Stimulated activated naive CD8-positive, alpha-beta T cell treated with anti-CD3 and anti-CD28 coated beads, Interleukin-15, amount 100 ng/mL, for 72 hours (primary cell): ENCODE results near the gene SH2D3A.
"Not testable (repeated sequence)": the region's sequence is repeated elsewhere in the genome, so short reads cannot be mapped to it uniquely, and the experiment has no call there.

Experiments
- ATAC-seq: fragments of 150-1000 bp; cut with Tn5 transposase; 2 replicates; pipeline ENCODE4 v1.10.0; 2021; ENCODE audit warnings: mild to moderate bottlenecking, moderate library complexity
- DNase-seq, 2 donors: peaks; one replicate each; pipeline ENCODE4 v3.0.0; 2021 to 2022
- H3K27ac Mint-ChIP-seq, 2 donors: one replicate each; pipeline ENCODE4 v1.8.0; 2022; ENCODE audit warnings: mild to moderate bottlenecking in 2 of 2, mixed read lengths in 2 of 2, moderate library complexity in 2 of 2
- H3K27me3 Mint-ChIP-seq: one replicate; pipeline ENCODE4 v1.8.0; 2022; ENCODE audit warnings: mixed read lengths
- H3K4me1 Mint-ChIP-seq: one replicate; pipeline ENCODE4 v1.8.0; 2022; ENCODE audit warnings: mild to moderate bottlenecking, mixed read lengths
- H3K4me3 Mint-ChIP-seq, 2 donors: one replicate each; pipeline ENCODE4 v1.8.0; 2022; ENCODE audit warnings: mild to moderate bottlenecking in 2 of 2, mixed read lengths in 2 of 2, moderate library complexity in 1 of 2
- H3K9me3 Mint-ChIP-seq, 2 donors: one replicate each; pipeline ENCODE4 v1.8.0; 2022; ENCODE audit warnings: mixed read lengths in 2 of 2

The SH2D3A gene

GRCh38 chr19:6772866-6773322 is 5.7 kb upstream of the SH2D3A start:
- Mint-ChIP-seq H3K4me3 (peak overlapping the region; percentile 96 to 98), H3K9me3 (peaks cover 15 to 31% of the 10 kb centered on the region in 2 donors), H3K27ac (peak overlapping the region; percentile 92 to 95), H3K4me1 (peaks cover 62% of the 10 kb centered on the region), H3K27me3 (no peaks in the 10 kb centered on the region)
- DNase-seq (no peak), ATAC-seq (no peak)

- ATAC-seq (peak; percentile 72), DNase-seq (peak; percentile 80 to 86)
- H3K4me3 Mint-ChIP-seq = peak within 1 kb of the TSS; percentile 96 to 98
- H3K27ac Mint-ChIP-seq = peak within 1 kb of the TSS; percentile 94 to 95
- H3K4me1 Mint-ChIP-seq = peaks cover 58% of the 10 kb centered on the region
- peaks cover 15 to 30% of the 10 kb centered on the region in 2 donors for H3K9me3 Mint-ChIP-seq
- H3K27me3 Mint-ChIP-seq = no peaks in the 10 kb centered on the region
Measured at GRCh38 chr19:6772028-6772865, 5.0 kb upstream of the SH2D3A start, which contains the start of gene VAV1. TSS of gene VAV1 (plus strand) at chr19:6772708. CDS start at chr19:6772808, 100 bp downstream.

GRCh38 chr19:6771648-6772027 is 4.4 kb upstream of the SH2D3A start:
- ATAC-seq, H3K27me3 Mint-ChIP-seq, DNase-seq: not testable (repeated sequence)
- H3K27ac Mint-ChIP-seq = peak overlapping the region; percentile 83 to 94
- H3K9me3 Mint-ChIP-seq = peaks cover 10 to 23% of the 10 kb centered on the region in 2 donors
- H3K4me1 Mint-ChIP-seq = peaks cover 56% of the 10 kb centered on the region
- H3K4me3 Mint-ChIP-seq = peak overlapping the region; percentile 96 to 98

DNA sequence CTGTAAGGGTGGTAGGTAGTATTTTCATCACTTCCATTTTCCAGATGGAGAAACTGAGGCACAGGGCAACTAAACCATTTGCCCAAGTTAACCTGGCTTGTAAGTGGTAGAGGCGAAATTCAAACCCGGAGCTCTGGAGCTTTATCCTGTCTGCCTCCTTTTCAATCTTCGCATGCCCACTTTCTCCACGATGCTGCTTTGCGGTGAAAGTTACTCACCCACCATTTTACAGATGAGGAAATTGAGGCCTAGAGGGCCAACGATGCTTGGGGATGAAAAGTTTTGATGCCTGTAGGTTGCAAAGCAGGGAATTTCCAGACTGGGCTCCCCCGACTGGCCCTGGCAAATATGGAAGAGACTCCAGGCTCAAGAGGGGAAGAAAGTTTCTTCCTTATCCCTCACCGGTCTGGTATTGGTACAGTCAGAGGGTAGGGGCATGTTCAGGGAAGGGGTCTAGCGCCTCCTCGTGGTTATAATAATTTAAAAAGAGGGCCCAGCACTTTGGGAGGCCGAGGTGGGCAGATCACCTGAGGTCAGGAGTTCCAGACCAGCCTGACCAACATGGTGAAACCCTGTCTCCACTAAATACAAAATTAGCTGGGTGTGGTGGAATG is 1.9 kb upstream of the SH2D3A start:
- no peak for DNase-seq
- Mint-ChIP-seq H3K4me3 (peak overlapping the region in 1 of 2 donors; percentile 12), H3K27me3 (no peaks in the 10 kb centered on the region), H3K4me1 (peaks cover 48% of the 10 kb centered on the region), H3K27ac (no peak overlapping the region), H3K9me3 (peaks cover 0 to 6% of the 10 kb centered on the region in 2 donors)
- no peak for ATAC-seq

GRCh38 chr19:6768236-6768785 is 1.1 kb upstream of the SH2D3A start:
- no peak for DNase-seq
- Mint-ChIP-seq H3K27ac (peak overlapping the region; percentile 22 to 94), H3K9me3 (no peaks in the 10 kb centered on the region), H3K4me1 (peaks cover 41% of the 10 kb centered on the region), H3K27me3 (no peaks in the 10 kb centered on the region), H3K4me3 (peak overlapping the region; percentile 81 to 95)
- ATAC-seq = no peak

DNA sequence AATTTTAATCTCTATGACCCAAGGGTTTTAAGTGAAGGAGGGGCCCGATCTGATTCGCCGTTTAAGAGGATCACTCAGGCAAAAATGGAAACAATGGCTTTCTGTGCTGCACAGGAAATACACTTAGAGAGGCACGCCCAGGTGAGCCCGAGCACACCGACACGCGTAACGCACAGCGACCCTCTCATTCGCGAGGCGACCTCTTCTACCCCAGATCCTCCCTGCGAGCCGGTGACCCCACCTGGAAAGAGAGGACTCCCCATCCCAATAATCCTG is 216 bp downstream of the SH2D3A start:
- H3K9me3 Mint-ChIP-seq = no peaks in the 10 kb centered on the region
- peak overlapping the region; percentile 73 to 84 for H3K27ac Mint-ChIP-seq
- no peaks in the 10 kb centered on the region for H3K27me3 Mint-ChIP-seq
- DNase-seq (no peak), ATAC-seq (peak; percentile 54)
- H3K4me1 Mint-ChIP-seq = peaks cover 36% of the 10 kb centered on the region
- peak overlapping the region; percentile 81 to 95 for H3K4me3 Mint-ChIP-seq

DNA sequence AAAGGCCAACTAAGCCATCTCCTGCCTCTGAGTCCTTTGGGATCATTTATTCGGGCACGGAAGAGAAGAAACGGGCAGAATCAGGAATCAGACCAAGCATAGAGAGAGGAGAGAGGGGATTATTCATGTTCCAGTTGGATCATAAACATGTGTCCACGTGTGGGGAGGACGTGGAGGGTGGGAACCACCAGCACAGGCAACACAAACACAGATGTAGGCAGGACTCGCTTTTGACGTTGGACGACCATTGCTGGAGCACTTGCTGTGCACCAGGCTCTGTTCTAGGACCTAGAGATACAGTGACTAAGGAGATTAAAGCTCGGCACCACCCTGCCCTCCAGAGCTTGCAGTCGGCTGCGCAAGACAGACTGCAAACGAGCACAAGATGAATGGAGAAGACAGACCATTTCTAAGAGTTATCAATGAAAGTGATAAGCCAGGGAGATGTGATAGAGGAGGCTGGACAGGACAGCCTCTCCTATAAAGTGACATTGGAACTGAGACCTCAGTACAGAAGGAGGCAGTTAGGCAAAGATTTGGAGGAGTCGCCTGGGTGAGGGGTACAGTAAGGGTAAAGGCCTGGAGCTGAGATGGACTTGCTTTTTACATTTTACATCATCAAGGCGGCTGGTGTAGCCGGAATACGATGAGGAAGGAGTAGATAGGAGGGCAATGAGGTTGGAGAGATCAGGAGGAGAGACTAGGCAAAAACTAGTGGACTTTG is 716 bp downstream of the SH2D3A start:
- no peak for DNase-seq
- Mint-ChIP-seq H3K27me3 (no peaks in the 10 kb centered on the region), H3K27ac (peak overlapping the region; percentile 73 to 84), H3K9me3 (no peaks in the 10 kb centered on the region), H3K4me1 (peaks cover 31% of the 10 kb centered on the region), H3K4me3 (peak overlapping the region; percentile 81 to 95)
- no peak for ATAC-seq

DNA sequence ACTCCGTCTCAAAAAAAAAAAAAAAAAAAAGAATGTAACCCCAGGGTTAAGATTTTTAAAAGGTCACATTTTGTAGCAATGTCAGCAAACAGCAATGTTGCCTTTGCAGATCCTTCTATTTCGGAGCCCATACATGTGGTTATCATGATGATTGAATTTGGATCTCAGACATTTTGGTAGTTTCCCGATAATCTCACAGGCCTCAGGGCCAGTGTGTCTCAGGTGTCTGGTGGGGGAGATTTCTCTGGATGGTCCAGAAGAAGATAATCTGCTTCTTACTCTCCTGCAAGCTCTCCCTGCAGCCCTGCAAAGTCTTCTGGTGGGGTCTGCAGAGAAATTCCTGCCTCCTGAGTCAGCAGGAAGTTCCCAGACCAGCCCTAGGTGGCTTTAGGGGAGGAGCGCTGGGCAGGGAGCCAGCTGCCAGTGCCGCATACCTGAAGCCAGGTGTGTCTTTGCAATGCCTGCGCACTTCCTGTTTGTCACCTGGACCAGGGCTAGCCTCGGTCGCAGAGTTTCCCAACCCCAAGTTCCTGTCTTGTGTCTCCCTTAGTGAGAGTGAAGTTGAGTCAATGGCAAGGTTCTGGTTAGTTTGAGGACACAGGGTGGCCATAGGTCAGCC is 1.4 kb downstream of the SH2D3A start:
- DNase-seq = no peak
- ATAC-seq = no peak
- Mint-ChIP-seq H3K4me1 (peaks cover 28% of the 10 kb centered on the region), H3K27ac (peak overlapping the region; percentile 7 to 84), H3K4me3 (peak overlapping the region; percentile 81 to 95), H3K9me3 (no peaks in the 10 kb centered on the region), H3K27me3 (no peaks in the 10 kb centered on the region)

- not testable (repeated sequence) for H3K9me3 Mint-ChIP-seq, ATAC-seq, H3K4me3 Mint-ChIP-seq, DNase-seq, H3K27me3 Mint-ChIP-seq
- Mint-ChIP-seq H3K4me1 (peaks cover 28% of the 10 kb centered on the region), H3K27ac (peak overlapping the region; percentile 12 to 52)
Measured at GRCh38 chr19:6762253-6762797, 4.9 kb downstream of the SH2D3A start.

GRCh38 chr19:6761053-6761676 is 6.1 kb downstream of the SH2D3A start:
- DNase-seq = peak in 1 of 2 donors; percentile 35
- peaks cover 22% of the 10 kb centered on the region for H3K4me1 Mint-ChIP-seq

DNA sequence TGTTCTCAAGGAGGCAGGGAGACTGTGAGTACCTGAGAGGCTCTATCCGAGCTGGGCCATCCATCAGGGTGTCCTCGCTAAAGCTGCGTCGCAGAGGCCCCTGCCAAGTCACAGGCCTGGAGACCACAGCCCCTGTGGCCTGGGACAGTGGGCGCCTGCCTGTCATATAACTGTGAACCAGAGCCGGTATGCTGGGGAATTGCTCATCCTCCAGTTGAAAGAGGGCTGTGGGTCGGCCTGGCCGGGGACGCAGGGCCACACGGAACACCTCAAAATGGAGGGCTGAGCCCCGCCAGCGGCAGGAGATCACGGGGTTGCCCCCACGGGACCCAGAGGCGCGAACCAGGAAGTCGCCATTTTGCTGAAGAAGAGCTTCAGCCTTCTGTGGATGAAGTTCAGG is 6.6 kb downstream of the SH2D3A start:
- no peak for ATAC-seq
- Mint-ChIP-seq H3K9me3 (no peaks in the 10 kb centered on the region), H3K4me3 (no peak overlapping the region), H3K4me1 (peaks cover 16% of the 10 kb centered on the region), H3K27ac (no peak overlapping the region), H3K27me3 (no peaks in the 10 kb centered on the region)
- DNase-seq = no peak

More at GRCh38 chr19:6761053-6761676, 6.1 kb downstream of the SH2D3A start:
- H3K4me3 Mint-ChIP-seq = no peak overlapping the region
- ATAC-seq = peak; percentile 71
- no peaks in the 10 kb centered on the region for H3K27me3 Mint-ChIP-seq
- H3K27ac Mint-ChIP-seq = no peak overlapping the region
- H3K9me3 Mint-ChIP-seq = no peaks in the 10 kb centered on the region

DNA sequence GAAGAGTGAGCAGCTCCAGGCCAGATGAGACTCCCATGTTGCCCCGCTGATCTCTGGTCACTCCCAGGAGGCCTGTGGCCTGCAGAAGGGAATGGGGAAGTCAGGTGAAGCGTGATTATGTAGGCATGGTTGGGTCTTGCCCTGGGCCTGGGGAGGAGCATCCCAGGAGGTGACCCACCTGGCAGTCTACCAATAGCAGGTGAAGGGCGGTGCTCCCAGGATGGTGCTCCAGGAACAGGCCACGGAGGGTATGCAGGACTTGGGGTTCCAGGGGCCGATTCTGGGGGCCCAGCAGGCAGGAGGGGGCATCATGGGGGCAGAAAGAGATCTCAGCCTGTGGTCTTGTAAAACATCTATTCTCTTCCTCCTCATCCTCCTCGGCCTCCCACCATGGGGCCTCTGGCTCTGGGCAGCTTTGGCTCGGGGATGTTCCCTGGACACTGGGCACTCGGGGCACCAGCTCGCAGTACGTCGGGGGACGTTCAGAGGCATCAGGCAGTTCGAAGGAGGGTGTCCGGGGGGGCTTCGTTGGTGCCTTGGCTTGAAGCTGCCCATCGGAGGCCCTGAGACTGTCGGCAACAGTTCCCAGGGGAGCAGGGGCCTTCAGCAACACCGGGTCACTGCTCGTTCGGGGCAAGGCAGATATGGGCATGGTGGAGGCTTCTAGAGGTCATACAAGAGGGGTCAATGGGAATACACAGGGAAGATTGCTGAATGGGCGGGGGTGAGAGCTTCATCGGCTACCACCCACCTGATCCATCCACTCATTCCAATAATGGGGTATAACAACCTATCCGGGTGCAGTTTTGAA is 12.4 kb downstream of the SH2D3A start:
- Mint-ChIP-seq H3K4me1 (peaks cover 31% of the 10 kb centered on the region), H3K27me3 (no peaks in the 10 kb centered on the region), H3K9me3 (no peaks in the 10 kb centered on the region), H3K4me3 (no peak overlapping the region), H3K27ac (peak overlapping the region; percentile 22 to 45)
- no peak for ATAC-seq
- no peak for DNase-seq

GRCh38 chr19:6754136-6754535 is 13.1 kb downstream of the SH2D3A start:
- no peaks in the 10 kb centered on the region for H3K9me3 Mint-ChIP-seq
- no peak for ATAC-seq
- H3K27ac Mint-ChIP-seq = no peak overlapping the region
- no peaks in the 10 kb centered on the region for H3K27me3 Mint-ChIP-seq
- no peak overlapping the region for H3K4me3 Mint-ChIP-seq
- no peak for DNase-seq
- peaks cover 31% of the 10 kb centered on the region for H3K4me1 Mint-ChIP-seq
